Measurements from ENCODE around the gene DVL1. TPM values are rescaled to one million over a fixed set of nuclear protein-coding genes. Genes with fewer than 3 reads are reported as not detected.

Gene DVL1
- polyA plus RNA-seq, 1 donor from 2014 or later = 100 TPM

GRCh38 chr1:1332774-1333480 lies 16.3 kb downstream of the DVL1 start:
- H3K36me3 ChIP-seq (ENCODE audit: insufficient read depth, low read length) = no peaks in the 10 kb centered on the region
- no peaks in the 10 kb centered on the region for H3K27me3 ChIP-seq (ENCODE audit: insufficient read depth, low read depth, low read length)
- no peak overlapping the region for H3K27ac ChIP-seq (ENCODE audit: low read length)
- H3K4me2 ChIP-seq (ENCODE audit: low read length) = no peak overlapping the region
- H2AFZ ChIP-seq (ENCODE audit: low read depth, low read length) = no peak overlapping the region
- no peak overlapping the region for H3K4me3 ChIP-seq (ENCODE audit: low read length)
- no peaks in the 10 kb centered on the region for H3K9me2 ChIP-seq (ENCODE audit: insufficient read depth, low read length)
- H3F3A ChIP-seq (ENCODE audit: insufficient read depth, low read length, poor library complexity, severe bottlenecking) = no peaks in the 10 kb centered on the region
- no peaks in the 10 kb centered on the region for H3K79me2 ChIP-seq (replicated peaks; ENCODE audit: insufficient read depth, low read length)
- H4K20me1 ChIP-seq (ENCODE audit: insufficient read depth) = no peaks in the 10 kb centered on the region
- no peaks in the 10 kb centered on the region for H3K9me3 ChIP-seq (ENCODE audit: low read length)
- H3K9ac ChIP-seq (ENCODE audit: low read length) = no peak overlapping the region
- TF ChIP-seq TAF1 (IDR thresholded peaks at IDR 0.05; ENCODE audit: low read depth) (no peak), MXI1 (conservative IDR thresholded peaks at IDR 0.05; ENCODE audit: poor library complexity, severe bottlenecking) (no peak), EZH2 (IDR thresholded peaks at IDR 0.05; ENCODE audit: borderline replicate concordance, insufficient read depth, low read length, poor library complexity, severe bottlenecking) (no peak), RAD21 (conservative IDR thresholded peaks at IDR 0.05) (no peak), EP300 (conservative IDR thresholded peaks at IDR 0.05; ENCODE audit: poor library complexity, severe bottlenecking) (no peak), CTCF (IDR thresholded peaks at IDR 0.05; ENCODE audit: poor library complexity, severe bottlenecking) (no peak), REST (IDR thresholded peaks at IDR 0.05; ENCODE audit: borderline replicate concordance) (no peak), SMC3 (conservative IDR thresholded peaks at IDR 0.05; ENCODE audit: poor library complexity) (no peak), POLR2AphosphoS5 (IDR thresholded peaks at IDR 0.05) (no peak)

- no peaks in the 10 kb centered on the region for H4K20me1 ChIP-seq (ENCODE audit: insufficient read depth)
- no peak overlapping the region for H3K27ac ChIP-seq (ENCODE audit: low read length)
- no peaks in the 10 kb centered on the region for H3K79me2 ChIP-seq (replicated peaks; ENCODE audit: insufficient read depth, low read length)
- no peaks in the 10 kb centered on the region for H3K9me3 ChIP-seq (ENCODE audit: low read length)
- TF ChIP-seq CTCF (IDR thresholded peaks at IDR 0.05; ENCODE audit: poor library complexity, severe bottlenecking) (no peak), EZH2 (IDR thresholded peaks at IDR 0.05; ENCODE audit: borderline replicate concordance, insufficient read depth, low read length, poor library complexity, severe bottlenecking) (no peak), REST (IDR thresholded peaks at IDR 0.05; ENCODE audit: borderline replicate concordance) (no peak), RAD21 (conservative IDR thresholded peaks at IDR 0.05) (no peak), MXI1 (conservative IDR thresholded peaks at IDR 0.05; ENCODE audit: poor library complexity, severe bottlenecking) (no peak), TAF1 (IDR thresholded peaks at IDR 0.05; ENCODE audit: low read depth) (no peak), EP300 (conservative IDR thresholded peaks at IDR 0.05; ENCODE audit: poor library complexity, severe bottlenecking) (no peak), SMC3 (conservative IDR thresholded peaks at IDR 0.05; ENCODE audit: poor library complexity) (no peak), POLR2AphosphoS5 (IDR thresholded peaks at IDR 0.05) (no peak)
- no peak overlapping the region for H3K4me3 ChIP-seq (ENCODE audit: low read length)
- no peaks in the 10 kb centered on the region for H3F3A ChIP-seq (ENCODE audit: insufficient read depth, low read length, poor library complexity, severe bottlenecking)
- H3K9ac ChIP-seq (ENCODE audit: low read length) = no peak overlapping the region
- no peak overlapping the region for H2AFZ ChIP-seq (ENCODE audit: low read depth, low read length)
- H3K27me3 ChIP-seq (ENCODE audit: insufficient read depth, low read depth, low read length) = no peaks in the 10 kb centered on the region
- H3K4me2 ChIP-seq (ENCODE audit: low read length) = no peak overlapping the region
- H3K9me2 ChIP-seq (ENCODE audit: insufficient read depth, low read length) = no peaks in the 10 kb centered on the region
- H3K36me3 ChIP-seq (ENCODE audit: insufficient read depth, low read length) = no peaks in the 10 kb centered on the region
Measured at GRCh38 chr1:1332031-1332755, 17.0 kb downstream of the DVL1 start.
